Measurements from ENCODE around the gene CCT3.
"Not testable (repeated sequence)": the region's sequence is repeated elsewhere in the genome, so short reads cannot be mapped to it uniquely, and the experiment has no call there.

Gene CCT3

GRCh38 chr1:156338180-156338976 lies at the start of gene CCT3, which contains the start of gene TSACC:
Gene CCT3 (minus strand): TSS chr1:156338292. CDS start chr1:156338184, 108 bp downstream.
Gene TSACC (plus strand): TSS chr1:156338526. CDS start chr1:156339758, 1,232 bp downstream.
- DNase-seq, result peak; percentile 100

GRCh38 chr1:156387870-156388173 lies 49.7 kb upstream of the CCT3 start:
- no peak for DNase-seq

GRCh38 chr1:156386949-156387869 lies 49.1 kb upstream of the CCT3 start:
- no peak for DNase-seq

GRCh38 chr1:156386134-156386901 lies 48.2 kb upstream of the CCT3 start:
- no peak for DNase-seq

GRCh38 chr1:156385534-156386031 lies 47.5 kb upstream of the CCT3 start:
- DNase-seq, result peak; percentile 77

GRCh38 chr1:156384658-156385057 lies 46.6 kb upstream of the CCT3 start:
- no peak for DNase-seq

- no peak for DNase-seq
Measured at GRCh38 chr1:156384007-156384406, 45.9 kb upstream of the CCT3 start.

- peak; percentile 69 for DNase-seq
Measured at GRCh38 chr1:156383023-156383422, 44.9 kb upstream of the CCT3 start.

GRCh38 chr1:156382561-156382960 lies 44.5 kb upstream of the CCT3 start:
- DNase-seq, result no peak

GRCh38 chr1:156379420-156380165 lies 41.5 kb upstream of the CCT3 start:
- no peak for DNase-seq

GRCh38 chr1:156378557-156378956 lies 40.5 kb upstream of the CCT3 start:
- no peak for DNase-seq

- no peak for DNase-seq
Measured at GRCh38 chr1:156376958-156377919, 39.1 kb upstream of the CCT3 start.

GRCh38 chr1:156376146-156376545 lies 38.1 kb upstream of the CCT3 start:
- DNase-seq, result no peak

- DNase-seq, result no peak
Measured at GRCh38 chr1:156373546-156373945, 35.5 kb upstream of the CCT3 start.

GRCh38 chr1:156372876-156373275 lies 34.8 kb upstream of the CCT3 start:
- DNase-seq, result no peak

GRCh38 chr1:156372265-156372586 lies 34.1 kb upstream of the CCT3 start:
- no peak for DNase-seq

- no peak for DNase-seq
Measured at GRCh38 chr1:156371553-156372264, 33.6 kb upstream of the CCT3 start.

- DNase-seq, result not testable (repeated sequence)
Measured at GRCh38 chr1:156369685-156370286, 31.7 kb upstream of the CCT3 start.

- DNase-seq, result peak; percentile 7
Measured at GRCh38 chr1:156368889-156369684, 31.0 kb upstream of the CCT3 start, which contains the start of gene RHBG. Gene RHBG (plus strand): TSS chr1:156369211. CDS start chr1:156369250, 39 bp downstream.

All from CD4-positive, alpha-beta T cell treated with Interleukin-10 for 1 hour (primary cell).